Mucosa of descending colon (tissue), 3 donors: ENCODE measurements around the gene PIGM. TPM values are rescaled to one million over a fixed set of nuclear protein-coding genes. Genes with fewer than 3 reads are reported as not detected.

Experiments used
- ATAC-seq: fragments of 200-7000 bp; cut with Tn5 transposase; one replicate; pipeline ENCODE4 v1.9.1; 2020; ENCODE audit warnings: mild to moderate bottlenecking, moderate library complexity
- DNase-seq, 3 donors: peaks; one replicate each; pipeline ENCODE4 v3.0.0-alpha.2; 2020
- H3K36me3 ChIP-seq: fragments of 200-600 bp; one replicate; pipeline ENCODE4 v1.8.0; 2021; ENCODE audit warnings: low read depth, mild to moderate bottlenecking
- H3K4me1 ChIP-seq: fragments of 200-600 bp; one replicate; pipeline ENCODE4 v1.8.0; 2021; ENCODE audit warnings: low read depth, mild to moderate bottlenecking
- H3K4me3 ChIP-seq: fragments of 200-600 bp; one replicate; pipeline ENCODE4 v1.8.0; 2021; ENCODE audit warnings: mild to moderate bottlenecking
- H3K9me3 ChIP-seq: fragments of 200-600 bp; one replicate; pipeline ENCODE4 v1.8.0; 2021; ENCODE audit warnings: mild to moderate bottlenecking
- intact Hi-C, 2 donors: fragments of 100-400 bp; cut with DNase I in 1 of 2; cut with micrococcal nuclease in 1 of 2; formaldehyde crosslinking; loops; one replicate each; pipeline versions ENCODE4 v1.11.0 to v1.11.1; 2022; cut with DNase I, micrococcal nuclease
- total RNA-seq, 3 donors: library from RNA; stranded (reverse); fragmentation: NEBNext Ultra II Directional in 2 of 3; extraction: Animal tissue kit (Norgen Biotek cat#: 25700) in 2 of 3; gene quantifications; one replicate each; pipeline versions ENCODE4 v1.2.1 to v1.2.4, GENCODE V29; 2021 to 2023
- TF ChIP-seq, protein P1 (sequence below): fragments of 200-600 bp; IDR thresholded peaks from one replicate; pipeline ENCODE4 v1.8.0; 2022; ENCODE audit warnings: antibody characterized with exemption, mild to moderate bottlenecking
- donor health status: DM: no; HTN: no; CAD: no; lungs with moderate emphysema.
- donor health status: DM: no; HTN: no; CAD: no.
- donor health status: DM: no; HTN: yes; CAD: no.

PIGM gene
- total RNA-seq, 3 donors from 2014 or later, result 5.0 to 6.3 (median 5.9) TPM

DNA sequence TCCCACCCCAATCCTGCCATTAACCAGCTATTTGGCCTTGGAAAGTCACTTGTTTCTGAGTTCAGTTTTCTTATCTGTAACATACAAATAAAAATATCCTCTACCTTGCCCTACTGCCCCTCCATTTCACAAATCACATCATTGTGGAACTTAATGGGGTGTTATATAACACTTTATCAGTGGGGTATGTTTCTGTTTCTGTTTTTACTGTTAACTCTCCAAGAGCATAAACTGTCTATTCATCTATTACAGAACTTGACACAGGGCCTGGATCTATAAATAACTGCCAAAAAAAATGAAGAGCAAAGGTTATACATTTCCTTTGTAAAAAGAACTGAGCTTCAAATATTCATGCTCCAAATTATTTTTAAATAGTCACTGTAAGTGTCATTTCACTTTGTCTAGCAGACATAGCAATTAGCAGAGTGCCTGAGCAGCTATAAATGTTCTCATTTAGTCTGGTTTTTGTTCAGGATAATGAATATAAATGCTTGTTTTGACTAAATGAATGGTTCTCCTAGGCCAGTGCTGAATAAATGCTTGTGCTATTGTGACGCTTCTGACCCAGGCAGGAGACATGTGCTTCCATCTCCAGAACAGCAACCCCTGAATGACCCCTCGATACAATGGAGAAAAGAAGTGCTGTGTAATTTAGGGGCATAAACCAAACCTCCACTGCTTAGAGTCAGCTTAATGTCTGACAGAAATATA lies 7.4 kb downstream of the PIGM start:
- H3K36me3 ChIP-seq, result no peaks in the 10 kb centered on the region
- no peak for DNase-seq
- intact Hi-C loops, result no loop called here
- H3K4me1 ChIP-seq, result peaks cover 5% of the 10 kb centered on the region
- no peak for ATAC-seq
- H3K9me3 ChIP-seq, result no peaks in the 10 kb centered on the region
- TF ChIP-seq, protein P1, sequence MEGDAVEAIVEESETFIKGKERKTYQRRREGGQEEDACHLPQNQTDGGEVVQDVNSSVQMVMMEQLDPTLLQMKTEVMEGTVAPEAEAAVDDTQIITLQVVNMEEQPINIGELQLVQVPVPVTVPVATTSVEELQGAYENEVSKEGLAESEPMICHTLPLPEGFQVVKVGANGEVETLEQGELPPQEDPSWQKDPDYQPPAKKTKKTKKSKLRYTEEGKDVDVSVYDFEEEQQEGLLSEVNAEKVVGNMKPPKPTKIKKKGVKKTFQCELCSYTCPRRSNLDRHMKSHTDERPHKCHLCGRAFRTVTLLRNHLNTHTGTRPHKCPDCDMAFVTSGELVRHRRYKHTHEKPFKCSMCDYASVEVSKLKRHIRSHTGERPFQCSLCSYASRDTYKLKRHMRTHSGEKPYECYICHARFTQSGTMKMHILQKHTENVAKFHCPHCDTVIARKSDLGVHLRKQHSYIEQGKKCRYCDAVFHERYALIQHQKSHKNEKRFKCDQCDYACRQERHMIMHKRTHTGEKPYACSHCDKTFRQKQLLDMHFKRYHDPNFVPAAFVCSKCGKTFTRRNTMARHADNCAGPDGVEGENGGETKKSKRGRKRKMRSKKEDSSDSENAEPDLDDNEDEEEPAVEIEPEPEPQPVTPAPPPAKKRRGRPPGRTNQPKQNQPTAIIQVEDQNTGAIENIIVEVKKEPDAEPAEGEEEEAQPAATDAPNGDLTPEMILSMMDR, result no peak
- no peak overlapping the region for H3K4me3 ChIP-seq

DNA sequence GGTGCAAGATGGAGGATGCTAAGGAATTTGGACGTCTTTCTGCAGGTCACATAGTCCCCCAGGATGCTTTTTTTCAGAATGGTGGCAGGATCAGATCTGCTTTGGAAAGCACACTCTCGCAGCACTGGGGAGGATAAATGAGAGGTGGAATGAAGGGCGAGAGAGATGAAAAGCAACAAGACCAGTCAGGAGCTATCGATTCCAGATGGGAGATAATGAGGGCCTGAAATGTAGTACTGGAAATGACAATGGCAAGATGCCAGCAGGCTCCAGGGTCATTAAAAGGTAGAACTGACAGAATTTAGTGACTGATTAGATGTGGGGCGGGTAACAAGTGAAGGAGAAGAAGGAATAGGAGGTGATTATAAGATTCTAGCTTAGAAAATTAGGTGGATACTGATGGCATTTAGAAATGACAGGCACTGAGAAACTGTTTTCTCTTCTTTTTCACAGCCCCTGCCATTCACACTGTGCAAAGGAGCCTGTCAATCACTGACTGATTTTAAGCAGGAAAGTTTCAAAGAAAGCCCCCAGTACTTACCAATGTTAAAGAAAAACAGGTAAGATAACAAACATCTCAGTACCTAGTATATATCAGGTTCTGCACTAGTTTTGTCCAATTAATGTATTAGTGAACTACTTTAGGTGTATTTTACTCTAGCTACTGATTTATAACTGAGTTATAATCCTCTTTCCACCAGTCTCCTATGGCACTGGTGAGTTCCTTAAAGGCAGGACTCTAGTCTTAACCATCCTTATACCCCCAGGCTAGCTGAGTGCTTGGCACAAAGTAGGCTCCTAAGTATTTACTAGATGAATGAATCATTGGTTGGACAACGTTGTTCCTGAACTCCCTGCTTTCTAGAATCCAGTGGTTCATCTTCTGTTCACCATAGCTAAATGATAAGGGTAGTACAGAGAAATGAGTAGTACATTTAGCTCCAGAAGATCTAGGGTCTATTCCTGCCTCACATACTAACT lies 9.2 kb downstream of the PIGM start:
- no peaks in the 10 kb centered on the region for H3K9me3 ChIP-seq
- no peaks in the 10 kb centered on the region for H3K4me1 ChIP-seq
- no peak overlapping the region for H3K4me3 ChIP-seq
- TF ChIP-seq, protein P1, result no peak
- H3K36me3 ChIP-seq, result no peaks in the 10 kb centered on the region
- DNase-seq (no peak), ATAC-seq (no peak)
- intact Hi-C loops, result no loop called here

DNA sequence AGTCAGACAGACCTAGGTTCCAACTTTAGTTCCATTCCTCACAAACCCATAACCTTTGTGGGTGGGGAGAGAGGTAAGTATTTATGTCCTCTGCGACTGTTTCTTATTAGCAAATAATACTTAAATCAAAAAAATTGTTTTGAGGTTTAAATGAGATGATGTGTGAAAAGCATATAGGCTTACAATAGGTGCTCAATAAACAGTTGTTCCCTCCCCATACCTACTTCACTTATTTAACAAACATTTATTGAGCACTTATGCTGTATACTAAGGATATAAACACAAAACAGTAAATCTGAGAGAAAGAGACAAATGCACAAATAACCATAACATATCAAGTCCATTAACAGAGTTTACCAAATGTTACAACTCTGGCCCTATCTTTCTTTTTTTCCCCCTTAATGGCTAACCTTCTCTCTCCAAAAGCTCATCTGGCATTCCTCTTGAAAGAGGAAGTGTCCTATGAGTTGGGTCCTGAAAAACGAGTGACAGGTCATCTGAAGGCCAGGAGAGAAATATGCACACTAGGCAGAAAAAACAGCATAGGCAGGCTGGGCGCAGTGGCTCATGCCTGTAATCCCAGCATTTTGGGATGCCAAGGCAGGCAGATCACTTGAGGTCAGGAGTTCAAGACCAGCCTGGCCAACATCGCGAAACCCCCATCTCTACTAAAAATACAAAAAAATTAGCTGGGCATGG lies 10.3 kb downstream of the PIGM start:
- intact Hi-C loops, result no loop called here
- no peaks in the 10 kb centered on the region for H3K36me3 ChIP-seq
- ATAC-seq, result no peak
- TF ChIP-seq, protein P1, result no peak
- no peaks in the 10 kb centered on the region for H3K4me1 ChIP-seq
- DNase-seq, result no peak
- no peak overlapping the region for H3K4me3 ChIP-seq
- H3K9me3 ChIP-seq, result no peaks in the 10 kb centered on the region

DNA sequence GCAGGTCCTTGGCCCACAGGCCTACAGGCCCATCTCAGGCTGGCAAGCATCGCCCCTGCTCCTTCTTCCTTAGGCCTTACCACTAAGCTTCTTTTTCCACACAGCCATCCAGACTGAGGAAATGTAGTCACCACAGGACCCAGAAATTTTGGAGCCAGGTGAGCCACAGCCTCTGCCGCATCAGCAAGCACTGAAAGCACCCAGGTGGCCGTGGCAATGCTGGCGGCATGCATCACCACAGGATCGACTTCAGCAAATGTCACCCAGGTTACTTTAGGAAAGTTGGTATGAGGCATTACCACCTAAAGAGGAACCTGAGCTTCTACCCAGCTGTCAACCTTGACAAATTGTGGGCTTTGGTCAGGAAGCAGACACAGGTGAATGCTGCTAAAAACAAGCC lies 11.6 kb downstream of the PIGM start:
- no peaks in the 10 kb centered on the region for H3K4me1 ChIP-seq
- DNase-seq, result no peak

DNA sequence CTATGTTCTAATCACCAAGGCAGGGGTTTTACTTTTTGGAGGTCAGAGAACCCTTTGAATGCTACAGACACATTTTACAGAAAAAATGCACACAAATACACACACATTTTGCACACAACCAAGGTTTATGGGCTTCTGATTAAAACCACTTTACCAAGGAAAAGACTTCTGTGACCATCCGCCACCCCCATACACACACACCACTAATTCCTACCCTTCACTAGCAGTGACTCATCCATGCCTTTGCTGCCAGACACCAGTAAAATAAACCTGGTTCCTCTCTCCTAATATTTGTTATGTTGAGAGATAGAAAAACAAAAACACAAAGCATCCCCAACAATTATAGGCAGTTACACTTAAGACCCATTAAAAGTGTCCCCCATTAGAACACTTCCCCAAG lies 12.9 kb downstream of the PIGM start:
- Histone ChIP-seq H3K9me3 (no peaks in the 10 kb centered on the region), H3K4me3 (no peak overlapping the region), H3K36me3 (no peaks in the 10 kb centered on the region), H3K4me1 (no peaks in the 10 kb centered on the region)
- intact Hi-C loops, result no loop called here
- ATAC-seq (no peak), DNase-seq (no peak)
- TF ChIP-seq, protein P1, result no peak

More for the DNA sequence above, 11.6 kb downstream of the PIGM start:
- TF ChIP-seq, protein P1, result no peak
- intact Hi-C loops, result no loop called here
- no peaks in the 10 kb centered on the region for H3K36me3 ChIP-seq
- ATAC-seq, result no peak
- H3K4me3 ChIP-seq, result no peak overlapping the region
- H3K9me3 ChIP-seq, result no peaks in the 10 kb centered on the region
